Keratinocyte (primary cell): Measurements from ENCODE around the gene GOLGA6D.
"Not testable (repeated sequence)": the region's sequence is repeated elsewhere in the genome, so short reads cannot be mapped to it uniquely, and the experiment has no call there.

ENCODE experiments used
- CTCF ChIP-seq, 3 experiments: IDR thresholded peaks in 1 of 3; conservative IDR thresholded peaks in 1 of 3; optimal IDR thresholded peaks in 1 of 3; 2 replicates in 2 of 3; 3 replicates in 1 of 3; pipeline versions ENCODE3 to v1.5.1; 2011; ENCODE audit warnings: low read length in 3 of 3, mild to moderate bottlenecking in 3 of 3, moderate library complexity in 2 of 3, control low read depth in 1 of 3, inconsistent platforms in 1 of 3; ENCODE audit not compliant: insufficient read depth in 2 of 3; ENCODE audit errors: extremely low read depth in 1 of 3
- EZH2 ChIP-seq: IDR thresholded peaks from one replicate; pipeline ENCODE4 v1.6.1; 2012; ENCODE audit warnings: inconsistent platforms, mild to moderate bottlenecking, low read length, moderate library complexity

DNA sequence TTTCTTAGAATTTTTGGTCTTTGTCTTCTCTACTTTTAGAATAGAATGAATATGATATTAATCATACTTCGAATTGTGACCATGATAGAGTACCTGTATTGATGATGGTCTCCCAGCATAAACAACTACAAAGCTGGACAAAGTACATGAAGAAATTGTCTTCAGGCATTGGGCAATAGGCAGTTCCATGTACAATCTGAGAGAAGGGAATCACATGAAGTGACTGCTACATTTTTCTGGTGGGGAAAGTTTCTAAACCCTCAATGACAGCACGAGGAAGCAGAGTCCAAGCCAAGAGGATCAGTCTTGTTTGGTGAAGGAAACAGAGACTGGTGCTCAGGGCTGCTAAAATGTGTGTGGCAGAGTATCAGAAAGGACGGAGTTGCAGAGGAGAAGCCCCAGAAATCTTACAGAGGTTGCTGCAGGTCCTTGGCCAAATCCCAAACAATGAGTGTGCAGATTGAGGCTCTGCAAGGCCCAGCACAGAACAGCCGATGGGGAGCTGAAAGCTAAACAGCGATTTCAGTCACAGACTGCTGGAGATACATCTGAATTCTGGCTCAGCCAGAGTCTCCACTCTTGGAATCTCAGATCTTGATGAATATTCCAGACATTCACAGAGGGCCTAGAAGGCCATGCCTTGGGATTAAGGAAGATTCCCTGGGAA lies 36.7 kb downstream of the GOLGA6D start:
- TF ChIP-seq EZH2; CTCF (optimal IDR thresholded peaks at IDR 0.05 in 1 of 3, IDR thresholded peaks at IDR 0.05 in 1 of 3, conservative IDR thresholded peaks at IDR 0.05 in 1 of 3; ENCODE audit: extremely low read depth in 1 of 3, insufficient read depth in 2 of 3, low read length in 3 of 3): not testable (repeated sequence)
